GM23248 (cell line): Measurements from ENCODE around the gene CCL17.

ENCODE experiments used
- EZH2 ChIP-seq: fragments of 200-600 bp; sonication (generic); IDR thresholded peaks from 2 replicates; pipeline ENCODE4 v1.6.1; 2018; ENCODE audit warnings: antibody characterized with exemption, mild to moderate bottlenecking; ENCODE audit not compliant: insufficient read depth, poor library complexity, severe bottlenecking
- EZH2phosphoT487 ChIP-seq: fragments of 200-600 bp; sonication (generic); IDR thresholded peaks from 2 replicates; pipeline ENCODE4 v1.6.1; 2018; ENCODE audit warnings: antibody characterized with exemption, moderate library complexity, mild to moderate bottlenecking, low read depth; ENCODE audit not compliant: insufficient read depth

DNA sequence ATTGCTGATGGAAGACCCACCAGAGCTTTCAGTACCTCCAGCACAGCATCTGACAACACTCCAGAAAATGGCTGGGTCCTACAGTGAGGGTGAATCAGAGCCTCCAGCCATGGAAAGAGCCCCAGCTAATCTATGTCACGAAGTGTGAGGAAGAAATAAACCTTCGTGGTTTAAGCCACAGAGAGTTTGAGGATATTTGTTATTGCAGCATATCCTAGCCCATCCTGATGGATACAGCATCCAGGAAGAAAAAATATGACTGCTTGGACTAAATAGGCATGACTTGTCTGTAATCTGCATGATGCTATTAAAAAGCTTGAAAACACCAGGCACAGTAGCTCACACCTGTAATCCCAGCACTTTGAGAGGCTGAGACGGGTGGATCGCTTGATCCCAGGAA, 13.3 kb upstream of the CCL17 start:
- TF ChIP-seq EZH2: no peak
- no peak for TF ChIP-seq EZH2phosphoT487
